K562 (cell line): ENCODE measurements around the gene STX2. TPM values are rescaled to one million over a fixed set of nuclear protein-coding genes. Genes with fewer than 3 reads are reported as not detected.

Experiments used
- CHD7 ChIP-seq: fragments of 200-600 bp; sonication (generic); IDR thresholded peaks from one replicate; pipeline ENCODE4 v1.6.1; 2012; ENCODE audit warnings: mild to moderate bottlenecking, low read depth, low read length, inconsistent platforms
- E2F5 ChIP-seq: sonication (generic); formaldehyde crosslinking; IDR thresholded peaks from 2 replicates; pipeline ENCODE4 v1.8.0; 2022; ENCODE audit warnings: mild to moderate bottlenecking, missing genetic modification reagents
- HLTF ChIP-seq: fragments of 450-650 bp; IDR thresholded peaks from 2 replicates; pipeline ENCODE4 v1.6.1; 2016
- JUN ChIP-seq, 2 experiments: sonication (generic) in 1 of 2; formaldehyde crosslinking in 1 of 2; IDR thresholded peaks; 2 replicates each; pipeline versions ENCODE4 v1.6.1 to v1.8.0; 2012 to 2022; ENCODE audit warnings: borderline replicate concordance in 2 of 2, mild to moderate bottlenecking in 2 of 2, improper control_type of control experiment in 1 of 2, low read depth in 1 of 2, low read length in 1 of 2, missing genetic modification reagents in 1 of 2
- REST ChIP-seq, 2 experiments: fragments of 450-650 bp; formaldehyde crosslinking in 1 of 2; IDR thresholded peaks; 2 replicates each; pipeline versions ENCODE4 v1.4.0 to v1.6.1; 2014 to 2020; ENCODE audit warnings: mild to moderate bottlenecking in 2 of 2, borderline replicate concordance in 1 of 2, low read depth in 1 of 2
- polyA plus RNA-seq, 8 experiments: library from polyadenylated mRNA; depleted of rRNA in 4 of 8; stranded (reverse) in 5 of 8; unstranded in 3 of 8; fragments of >200 nt; fragmentation: Nextera tagmentation in 2 of 8; fragmentation: Illumina TruSeq in 1 of 8; extraction: Ambion mirVana in 2 of 8; extraction: Trizol in 1 of 8; gene quantifications; 2 replicates each; pipeline versions ENCODE4 v1.2.1 to v1.2.3, GENCODE V29; 2011 to 2014; ENCODE audit warnings: inconsistent platforms in 1 of 8, missing spikeins in 1 of 8
- total RNA-seq, 7 experiments: library from RNA; depleted of rRNA in 6 of 7; stranded (reverse); fragments of >200 nt in 6 of 7; fragmentation: Illumina TruSeq in 2 of 7; extraction: Trizol in 2 of 7; gene quantifications; 2 replicates each; pipeline versions ENCODE4 v1.2.1 to v1.2.3, GENCODE V29; 2011 to 2021; ENCODE audit warnings: low replicate concordance in 1 of 7

Gene STX2
- total and polyA plus RNA-seq, 9 of the 15 experiments (the other 6 are each of a cell fraction or from before 2014, with no cell fraction given): 22.2 to 54.6 (median 30.8) TPM

- TF ChIP-seq JUN (IDR thresholded peaks at IDR 0.05; ENCODE audit: borderline replicate concordance, low read depth, low read length) (peak; percentile 66; the same call in 1 of the 2 replicates), JUN (CRISPR knock-in tag; IDR thresholded peaks at IDR 0.05; ENCODE audit: borderline replicate concordance) (peak; percentile 55; the same call in 1 of the 2 replicates), CHD7 (no peak), REST (IDR thresholded peaks at IDR 0.05; ENCODE audit: borderline replicate concordance) (peak; percentile 84), REST (CRISPR knock-in tag; IDR thresholded peaks at IDR 0.05; ENCODE audit: low read depth) (no peak), E2F5 (CRISPR knock-in tag) (peak; percentile 50; the same call in 1 of the 2 replicates), HLTF (no peak)
Measured at GRCh38 chr12:130826151-130826801, 12.8 kb downstream of the STX2 start (continued).
